ENCODE results near the gene ABLIM2.

DNA sequence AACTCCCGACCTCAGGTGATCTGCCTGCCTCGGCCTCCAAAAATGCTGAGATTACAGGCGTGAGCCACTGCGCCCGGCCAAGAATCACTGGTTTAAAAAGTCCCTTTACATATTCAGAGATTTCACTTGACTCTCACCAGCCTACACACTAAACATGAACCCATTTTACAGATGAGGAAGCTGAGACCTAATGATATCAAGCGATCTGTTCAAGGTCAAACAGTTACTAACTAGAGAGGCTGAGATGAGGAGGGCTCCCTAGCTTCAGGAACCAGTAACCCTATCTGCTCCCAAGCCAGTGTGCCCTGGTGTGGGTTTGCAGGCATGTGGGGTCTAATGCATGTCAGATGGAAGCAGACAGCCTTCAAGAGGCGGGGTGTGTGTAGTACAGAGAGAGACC is 159.3 kb downstream of the ABLIM2 start:
- TF ChIP-seq HDAC2 (IDR thresholded peaks at IDR 0.05; ENCODE audit: borderline replicate concordance in 1 of 2, low read depth in 2 of 2, low read length in 2 of 2), result 0 out of 4 replicates have a peak, but pooled peaks of 1 of the 2 experiments have one; percentile 45
- TF ChIP-seq ASH2L (IDR thresholded peaks at IDR 0.05; ENCODE audit: low read length), result no peak
- no peak for TF ChIP-seq POLR2A (IDR thresholded peaks at IDR 0.05; ENCODE audit: control extremely low read depth in 1 of 2, low read depth in 2 of 2, low read length in 2 of 2)
- TF ChIP-seq MAFK (IDR thresholded peaks at IDR 0.05; ENCODE audit: low read depth, low read length), result no peak
- TF ChIP-seq, protein P1, sequence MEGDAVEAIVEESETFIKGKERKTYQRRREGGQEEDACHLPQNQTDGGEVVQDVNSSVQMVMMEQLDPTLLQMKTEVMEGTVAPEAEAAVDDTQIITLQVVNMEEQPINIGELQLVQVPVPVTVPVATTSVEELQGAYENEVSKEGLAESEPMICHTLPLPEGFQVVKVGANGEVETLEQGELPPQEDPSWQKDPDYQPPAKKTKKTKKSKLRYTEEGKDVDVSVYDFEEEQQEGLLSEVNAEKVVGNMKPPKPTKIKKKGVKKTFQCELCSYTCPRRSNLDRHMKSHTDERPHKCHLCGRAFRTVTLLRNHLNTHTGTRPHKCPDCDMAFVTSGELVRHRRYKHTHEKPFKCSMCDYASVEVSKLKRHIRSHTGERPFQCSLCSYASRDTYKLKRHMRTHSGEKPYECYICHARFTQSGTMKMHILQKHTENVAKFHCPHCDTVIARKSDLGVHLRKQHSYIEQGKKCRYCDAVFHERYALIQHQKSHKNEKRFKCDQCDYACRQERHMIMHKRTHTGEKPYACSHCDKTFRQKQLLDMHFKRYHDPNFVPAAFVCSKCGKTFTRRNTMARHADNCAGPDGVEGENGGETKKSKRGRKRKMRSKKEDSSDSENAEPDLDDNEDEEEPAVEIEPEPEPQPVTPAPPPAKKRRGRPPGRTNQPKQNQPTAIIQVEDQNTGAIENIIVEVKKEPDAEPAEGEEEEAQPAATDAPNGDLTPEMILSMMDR (IDR thresholded peaks at IDR 0.05; ENCODE audit: control extremely low read depth in 1 of 3, insufficient read depth in 1 of 3, low read depth in 1 of 3, low read length in 3 of 3), result no peak
- TF ChIP-seq USF2 (IDR thresholded peaks at IDR 0.05; ENCODE audit: low read length), result no peak
- TF ChIP-seq, protein P2, sequence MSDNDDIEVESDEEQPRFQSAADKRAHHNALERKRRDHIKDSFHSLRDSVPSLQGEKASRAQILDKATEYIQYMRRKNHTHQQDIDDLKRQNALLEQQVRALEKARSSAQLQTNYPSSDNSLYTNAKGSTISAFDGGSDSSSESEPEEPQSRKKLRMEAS (IDR thresholded peaks at IDR 0.05), result no peak

Data from H1 (cell line).